Sigmoid colon (tissue), 4 donors: ENCODE data around the gene CRADD.

Source experiments
- EP300 ChIP-seq, 4 donors: sonication (generic); formaldehyde crosslinking; IDR thresholded peaks; one replicate each; pipeline ENCODE4 v1.6.1; 2017; ENCODE audit warnings: antibody characterized with exemption in 4 of 4
- TF ChIP-seq, protein P1 (sequence below), 4 experiments: fragments of 450-650 bp in 3 of 4; fragments of 200-600 bp in 1 of 4; IDR thresholded peaks; one replicate each; pipeline ENCODE4 v1.5.1; 2016 to 2019; ENCODE audit warnings: antibody characterized with exemption in 4 of 4, mild to moderate bottlenecking in 3 of 4, moderate library complexity in 2 of 4

DNA sequence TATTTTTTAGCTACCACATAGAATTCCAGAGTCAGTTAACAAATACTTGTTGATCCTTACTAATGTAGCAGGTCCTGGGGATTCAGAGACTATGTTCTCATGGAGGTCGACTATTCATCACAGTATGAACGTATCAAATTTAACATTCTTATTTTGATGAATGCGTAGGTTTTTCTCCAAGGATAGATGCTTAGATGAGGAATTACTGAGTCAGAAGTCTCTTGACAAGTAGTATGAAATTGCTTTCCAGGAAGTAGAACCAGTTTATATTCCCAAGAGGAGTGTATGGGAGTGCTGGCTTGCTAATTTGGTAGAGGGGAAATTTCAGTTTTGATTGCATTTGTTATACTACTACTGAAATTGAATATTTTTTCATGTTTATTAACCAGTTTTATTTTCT is 42.8 kb upstream of the CRADD start:
- TF ChIP-seq, protein P1, sequence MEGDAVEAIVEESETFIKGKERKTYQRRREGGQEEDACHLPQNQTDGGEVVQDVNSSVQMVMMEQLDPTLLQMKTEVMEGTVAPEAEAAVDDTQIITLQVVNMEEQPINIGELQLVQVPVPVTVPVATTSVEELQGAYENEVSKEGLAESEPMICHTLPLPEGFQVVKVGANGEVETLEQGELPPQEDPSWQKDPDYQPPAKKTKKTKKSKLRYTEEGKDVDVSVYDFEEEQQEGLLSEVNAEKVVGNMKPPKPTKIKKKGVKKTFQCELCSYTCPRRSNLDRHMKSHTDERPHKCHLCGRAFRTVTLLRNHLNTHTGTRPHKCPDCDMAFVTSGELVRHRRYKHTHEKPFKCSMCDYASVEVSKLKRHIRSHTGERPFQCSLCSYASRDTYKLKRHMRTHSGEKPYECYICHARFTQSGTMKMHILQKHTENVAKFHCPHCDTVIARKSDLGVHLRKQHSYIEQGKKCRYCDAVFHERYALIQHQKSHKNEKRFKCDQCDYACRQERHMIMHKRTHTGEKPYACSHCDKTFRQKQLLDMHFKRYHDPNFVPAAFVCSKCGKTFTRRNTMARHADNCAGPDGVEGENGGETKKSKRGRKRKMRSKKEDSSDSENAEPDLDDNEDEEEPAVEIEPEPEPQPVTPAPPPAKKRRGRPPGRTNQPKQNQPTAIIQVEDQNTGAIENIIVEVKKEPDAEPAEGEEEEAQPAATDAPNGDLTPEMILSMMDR (IDR thresholded peaks at IDR 0.05): no peak
- TF ChIP-seq EP300 (IDR thresholded peaks at IDR 0.05): no peak
